MM.1S (cell line): ENCODE measurements around the gene ITLN1.

Experiments
- CTCF ChIP-seq: fragments of 300-600 bp; sonication (generic); IDR thresholded peaks from 2 replicates; pipeline ENCODE4 v1.5.1; 2016; ENCODE audit warnings: antibody characterized with exemption, low read length, mixed read lengths
- EZH2phosphoT487 ChIP-seq: fragments of 300-600 bp; sonication (generic); IDR thresholded peaks from 2 replicates; pipeline ENCODE4 v1.6.1; 2018; ENCODE audit warnings: antibody characterized with exemption, low read length

DNA sequence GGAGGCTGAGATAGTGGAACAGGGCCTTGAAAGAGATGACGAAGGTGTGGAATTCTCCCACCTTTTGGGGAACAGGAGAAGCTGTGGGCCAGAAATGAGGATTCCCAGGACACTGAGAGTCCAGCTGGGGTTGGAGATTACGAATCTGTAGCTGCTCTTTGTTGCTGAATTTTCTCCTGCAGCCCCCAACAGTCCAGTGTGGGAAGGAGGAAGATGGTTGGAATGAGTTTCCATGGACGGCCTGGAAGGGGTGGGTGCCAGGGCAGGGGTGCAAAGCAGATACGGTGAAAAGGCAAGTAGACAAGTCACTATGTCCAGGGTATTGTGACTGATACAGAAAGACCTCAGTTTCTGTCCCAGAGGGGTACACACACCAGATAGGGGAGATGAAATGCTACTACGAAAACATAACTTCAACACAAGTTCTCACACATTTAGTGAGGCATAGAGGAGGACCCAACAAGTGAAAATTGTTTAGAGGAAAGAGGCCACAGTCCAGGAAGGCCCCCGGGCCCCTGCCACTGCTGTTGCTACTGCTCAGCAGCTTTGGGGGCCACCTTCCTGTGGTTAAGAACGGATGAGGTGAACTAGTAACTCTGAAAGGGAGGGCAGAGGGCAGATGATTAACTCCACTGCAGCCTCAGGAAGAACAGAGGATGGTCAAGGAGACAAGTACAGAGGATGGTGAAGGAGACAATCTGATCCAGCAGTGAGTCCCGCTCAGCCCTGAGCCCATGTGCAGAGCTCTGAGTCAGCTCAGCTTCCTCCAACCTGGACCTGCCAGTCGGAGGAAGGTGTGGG, 29.6 kb downstream of the ITLN1 start:
- no peak for TF ChIP-seq CTCF
- TF ChIP-seq EZH2phosphoT487: no peak
